ENCODE results near the gene SFXN4.
A peak's percentile ranks its signal among the peaks of the same experiment; 100 is the strongest.

The SFXN4 gene

DNA sequence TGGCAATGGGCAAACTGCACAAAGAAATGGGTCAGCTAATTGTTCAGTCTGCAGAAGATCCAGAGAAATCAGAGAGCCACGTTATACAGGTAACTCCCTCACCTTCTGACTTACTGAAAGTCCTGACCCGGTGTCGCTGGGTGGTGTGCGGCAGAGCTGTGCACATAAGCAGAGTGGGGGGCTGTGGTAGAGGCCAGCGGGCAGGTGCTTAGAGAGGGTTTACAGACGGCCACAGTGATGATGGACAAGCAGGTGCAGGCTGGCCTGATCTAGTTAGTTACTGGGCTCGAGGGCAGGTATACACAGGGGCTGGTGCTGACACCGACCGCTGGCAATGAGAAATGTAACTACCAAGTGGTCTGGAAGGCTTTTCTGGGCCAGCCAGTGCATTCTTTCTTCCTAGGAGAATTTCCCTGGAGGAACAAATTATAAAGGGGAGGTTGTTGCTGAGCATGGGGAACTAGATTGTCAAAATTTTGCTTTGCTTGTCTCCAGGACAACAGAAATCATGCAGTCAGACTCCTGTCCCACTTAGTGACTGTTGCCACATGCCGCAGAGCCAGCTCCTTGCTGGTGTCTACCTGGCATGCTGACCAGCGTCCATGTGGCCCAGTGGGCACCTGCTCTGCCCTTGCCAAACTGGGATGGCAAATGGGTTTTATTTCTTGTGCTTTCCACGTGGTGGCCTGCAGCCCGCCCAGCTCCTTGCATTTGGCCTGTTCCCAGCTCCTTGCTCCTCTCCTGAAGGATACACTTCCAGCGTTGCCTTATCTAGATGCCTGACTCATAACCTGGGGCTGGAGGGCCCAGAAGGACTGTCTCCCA is 32.8 kb downstream of the SFXN4 start:
- H3K27ac ChIP-seq = peak overlapping the region; percentile 73
- H3K36me3 ChIP-seq = peaks cover 71% of the 10 kb centered on the region
- no peak overlapping the region for H3K4me3 ChIP-seq
- no peak overlapping the region; the same call in 1 of the 2 replicates for H3K9ac ChIP-seq
- H3K9me3 ChIP-seq = no peaks in the 10 kb centered on the region
- no peaks in the 10 kb centered on the region for H3K27me3 ChIP-seq
- peaks cover 24% of the 10 kb centered on the region for H3K4me1 ChIP-seq
- TF ChIP-seq Cebpa-rat (IDR thresholded peaks at IDR 0.05) = no peak
- H3K4me2 ChIP-seq = no peak overlapping the region
- H4K20me1 ChIP-seq = no peaks in the 10 kb centered on the region

GRCh38 chr10:119131512-119132240 is 33.8 kb downstream of the SFXN4 start:
- Histone ChIP-seq H3K27ac (peak overlapping the region; percentile 73), H3K4me2 (peak overlapping the region; percentile 75), H3K4me3 (peak overlapping the region; percentile 55), H4K20me1 (no peaks in the 10 kb centered on the region), H3K4me1 (peaks cover 24% of the 10 kb centered on the region), H3K9ac (peak overlapping the region; percentile 67), H3K27me3 (no peaks in the 10 kb centered on the region), H3K36me3 (peaks cover 79% of the 10 kb centered on the region), H3K9me3 (no peaks in the 10 kb centered on the region)
- TF ChIP-seq Cebpa-rat (IDR thresholded peaks at IDR 0.05) = peak; percentile 51

- no peaks in the 10 kb centered on the region for H4K20me1 ChIP-seq
- no peak overlapping the region for H3K27ac ChIP-seq
- no peaks in the 10 kb centered on the region for H3K9me3 ChIP-seq
- no peak overlapping the region for H3K9ac ChIP-seq
- peaks cover 85% of the 10 kb centered on the region for H3K36me3 ChIP-seq
- H3K4me3 ChIP-seq = no peak overlapping the region
- no peaks in the 10 kb centered on the region for H3K27me3 ChIP-seq
- H3K4me2 ChIP-seq = no peak overlapping the region
- TF ChIP-seq Cebpa-rat (IDR thresholded peaks at IDR 0.05) = no peak
- H3K4me1 ChIP-seq = peaks cover 24% of the 10 kb centered on the region
These were observed 35.8 kb downstream of the SFXN4 start for GRCh38 chr10:119129721-119130120.

DNA sequence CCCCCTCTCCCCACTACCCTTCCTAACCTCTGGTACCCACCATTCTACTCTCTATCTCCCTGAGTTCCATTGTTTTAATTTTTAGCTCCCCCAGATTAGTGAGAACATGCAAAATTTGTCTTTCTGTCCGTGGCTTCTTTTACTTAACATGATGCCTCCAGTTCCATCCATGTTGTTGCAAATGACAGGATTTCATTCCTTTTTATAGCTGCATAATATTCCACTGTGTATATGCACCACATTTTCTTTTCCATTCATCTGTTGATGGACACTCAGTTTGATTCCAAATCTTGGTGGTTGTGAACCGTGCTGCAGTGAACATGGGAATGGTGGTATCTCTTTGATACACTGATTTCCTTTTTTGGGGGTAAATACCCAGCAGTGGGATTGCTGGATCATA is 39.6 kb downstream of the SFXN4 start:
- Histone ChIP-seq H3K36me3 (peaks cover 97% of the 10 kb centered on the region), H3K4me2 (no peak overlapping the region), H4K20me1 (no peaks in the 10 kb centered on the region), H3K27ac (no peak overlapping the region), H3K9me3 (no peaks in the 10 kb centered on the region), H3K27me3 (no peaks in the 10 kb centered on the region), H3K4me3 (no peak overlapping the region), H3K4me1 (peaks cover 7% of the 10 kb centered on the region), H3K9ac (no peak overlapping the region)
- TF ChIP-seq Cebpa-rat (IDR thresholded peaks at IDR 0.05) = no peak

DNA sequence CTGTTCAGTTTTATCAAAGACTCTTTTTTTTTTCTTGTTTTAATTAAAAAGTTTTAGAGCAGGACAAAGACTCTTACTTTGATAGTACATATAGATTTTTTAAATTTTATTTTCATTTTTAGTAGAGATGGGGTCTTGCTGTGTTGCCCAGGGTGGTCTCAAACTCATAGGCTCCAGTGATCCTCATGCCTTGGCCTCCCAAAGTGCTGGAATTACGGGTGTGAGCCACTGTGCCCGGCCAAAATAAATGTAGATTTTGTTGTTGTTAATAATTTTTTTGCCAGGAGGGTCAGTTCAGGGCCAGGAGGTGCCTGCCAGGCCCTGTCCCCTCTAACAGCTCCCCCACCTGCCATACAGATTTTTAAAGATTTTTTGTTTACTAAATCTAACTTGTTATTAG is 44.6 kb downstream of the SFXN4 start:
- Histone ChIP-seq H3K4me1 (peaks cover 5% of the 10 kb centered on the region), H3K4me2 (no peak overlapping the region), H3K27me3 (no peaks in the 10 kb centered on the region), H3K4me3 (no peak overlapping the region), H4K20me1 (no peaks in the 10 kb centered on the region), H3K27ac (no peak overlapping the region), H3K9ac (no peak overlapping the region), H3K9me3 (no peaks in the 10 kb centered on the region), H3K36me3 (peaks cover 89% of the 10 kb centered on the region)
- no peak for TF ChIP-seq Cebpa-rat (IDR thresholded peaks at IDR 0.05)

DNA sequence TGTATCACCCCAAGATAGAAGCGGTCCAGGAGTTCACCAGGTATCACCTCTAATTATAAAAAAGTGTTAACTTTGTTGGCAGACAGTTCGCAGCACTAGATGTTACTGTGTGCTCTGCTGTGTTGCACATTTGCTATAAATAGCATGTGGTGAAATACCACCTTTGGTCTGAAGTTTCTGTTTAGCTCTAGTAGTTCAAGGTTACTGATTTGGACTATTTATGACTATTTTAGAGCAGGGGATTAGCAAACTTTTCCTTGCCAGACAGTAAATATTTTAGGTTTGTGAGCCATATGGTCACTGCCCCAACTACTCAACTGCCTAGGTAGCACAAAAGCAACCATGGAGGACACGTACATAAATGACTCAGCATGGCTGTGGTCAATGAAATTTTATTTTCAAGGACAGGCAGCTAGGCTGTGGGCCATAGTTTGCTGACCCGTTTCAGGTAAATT is 45.1 kb downstream of the SFXN4 start:
- Histone ChIP-seq H3K4me1 (peaks cover 7% of the 10 kb centered on the region), H3K4me3 (no peak overlapping the region), H3K27me3 (no peaks in the 10 kb centered on the region), H3K27ac (no peak overlapping the region), H4K20me1 (no peaks in the 10 kb centered on the region), H3K9me3 (no peaks in the 10 kb centered on the region), H3K9ac (no peak overlapping the region), H3K36me3 (peaks cover 89% of the 10 kb centered on the region), H3K4me2 (no peak overlapping the region)
- no peak for TF ChIP-seq Cebpa-rat (IDR thresholded peaks at IDR 0.05)

GRCh38 chr10:119119400-119119799 is 46.1 kb downstream of the SFXN4 start:
- peaks cover 7% of the 10 kb centered on the region for H3K4me1 ChIP-seq
- H3K27me3 ChIP-seq = no peaks in the 10 kb centered on the region
- H3K4me3 ChIP-seq = no peak overlapping the region
- no peaks in the 10 kb centered on the region for H4K20me1 ChIP-seq
- H3K9ac ChIP-seq = no peak overlapping the region
- peaks cover 86% of the 10 kb centered on the region for H3K36me3 ChIP-seq
- H3K4me2 ChIP-seq = no peak overlapping the region
- no peaks in the 10 kb centered on the region for H3K9me3 ChIP-seq
- no peak for TF ChIP-seq Cebpa-rat (IDR thresholded peaks at IDR 0.05)
- no peak overlapping the region for H3K27ac ChIP-seq

DNA sequence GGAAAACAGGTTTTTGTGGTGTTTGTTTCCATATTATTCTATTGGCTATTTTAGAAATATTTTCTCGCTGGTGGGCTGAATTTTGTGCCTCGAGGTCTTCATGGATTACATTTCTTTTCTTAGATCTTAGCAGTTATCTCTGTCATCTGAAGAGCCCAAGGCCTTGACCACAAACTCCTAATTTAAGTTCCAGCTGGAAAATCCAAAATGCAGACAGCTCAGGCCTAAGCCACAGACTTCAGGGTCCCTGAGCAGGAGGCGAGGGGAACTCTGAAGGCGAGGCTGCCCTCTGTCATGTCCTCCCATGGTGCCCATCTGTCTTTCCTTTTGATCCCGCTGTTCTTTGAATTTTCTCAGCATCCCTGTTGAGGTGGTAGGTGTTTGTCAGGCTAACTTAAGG is 47.3 kb downstream of the SFXN4 start:
- H3K36me3 ChIP-seq = peaks cover 86% of the 10 kb centered on the region

GRCh38 chr10:119116326-119116951 is 49.1 kb downstream of the SFXN4 start:
- H3K27me3 ChIP-seq = no peaks in the 10 kb centered on the region
- TF ChIP-seq Cebpa-rat (IDR thresholded peaks at IDR 0.05) = no peak
- H3K9me3 ChIP-seq = no peaks in the 10 kb centered on the region
- peaks cover 7% of the 10 kb centered on the region for H3K4me1 ChIP-seq
- no peak overlapping the region for H3K27ac ChIP-seq
- H3K4me3 ChIP-seq = no peak overlapping the region
- H4K20me1 ChIP-seq = no peaks in the 10 kb centered on the region
- no peak overlapping the region for H3K4me2 ChIP-seq
- H3K9ac ChIP-seq = no peak overlapping the region
- H3K36me3 ChIP-seq = peaks cover 84% of the 10 kb centered on the region

More for the DNA sequence above, 47.3 kb downstream of the SFXN4 start:
- TF ChIP-seq Cebpa-rat (IDR thresholded peaks at IDR 0.05) = no peak
- no peak overlapping the region for H3K4me2 ChIP-seq
- no peak overlapping the region for H3K9ac ChIP-seq
- H3K27ac ChIP-seq = no peak overlapping the region
- no peak overlapping the region for H3K4me3 ChIP-seq
- no peaks in the 10 kb centered on the region for H3K27me3 ChIP-seq
- no peaks in the 10 kb centered on the region for H3K9me3 ChIP-seq
- no peaks in the 10 kb centered on the region for H4K20me1 ChIP-seq
- peaks cover 7% of the 10 kb centered on the region for H3K4me1 ChIP-seq

- Histone ChIP-seq H3K4me3 (no peak overlapping the region), H3K27me3 (no peaks in the 10 kb centered on the region), H3K36me3 (peaks cover 83% of the 10 kb centered on the region), H3K9ac (no peak overlapping the region), H3K4me2 (no peak overlapping the region), H3K4me1 (peaks cover 7% of the 10 kb centered on the region), H3K9me3 (no peaks in the 10 kb centered on the region), H4K20me1 (no peaks in the 10 kb centered on the region), H3K27ac (no peak overlapping the region)
- TF ChIP-seq Cebpa-rat (IDR thresholded peaks at IDR 0.05) = no peak
These were observed 49.6 kb downstream of the SFXN4 start for GRCh38 chr10:119115926-119116325.
